ENCODE results near the gene HUS1. TPM values are rescaled to one million over a fixed set of nuclear protein-coding genes. Genes with fewer than 3 reads are reported as not detected.
"Not testable (repeated sequence)": the region's sequence is repeated elsewhere in the genome, so short reads cannot be mapped to it uniquely, and the experiment has no call there.

HUS1 gene
- total RNA-seq, 8 experiments from 2014 or later: 11.1 to 27.4 (median 20.3) TPM

GRCh38 chr7:47999413-47999812 is 20.0 kb upstream of the HUS1 start:
- WGBS, 10 experiments: 78 to 100% (median 95%) methylated on average over 2 to 12 of the region's 12 CpGs; no CpG with 5 or more reads in 1 of the 10 experiments
- Histone ChIP-seq H3K27ac (no peak overlapping the region), H3K4me1 (replicated peaks in 1 of 2) (peaks cover 0 to 4% of the 10 kb centered on the region in 2 donors), H3K4me3 (no peak overlapping the region)
- in situ Hi-C loops (cut with MboI; ENCODE audit: low pct_unique_long_range_greater_than_20kb in 2 of 9, low sequenced_read_pairs in 9 of 9, unreplicated experiment in 9 of 9): loop anchor here in 3 of 9 experiments (25.0 kb wide), 2 partner anchors 88 to 113 kb away; partner anchors contain the start of gene UPP1 (in 2 of the 3)
- no peak for ATAC-seq (replicated peaks in 6 of 8)

DNA sequence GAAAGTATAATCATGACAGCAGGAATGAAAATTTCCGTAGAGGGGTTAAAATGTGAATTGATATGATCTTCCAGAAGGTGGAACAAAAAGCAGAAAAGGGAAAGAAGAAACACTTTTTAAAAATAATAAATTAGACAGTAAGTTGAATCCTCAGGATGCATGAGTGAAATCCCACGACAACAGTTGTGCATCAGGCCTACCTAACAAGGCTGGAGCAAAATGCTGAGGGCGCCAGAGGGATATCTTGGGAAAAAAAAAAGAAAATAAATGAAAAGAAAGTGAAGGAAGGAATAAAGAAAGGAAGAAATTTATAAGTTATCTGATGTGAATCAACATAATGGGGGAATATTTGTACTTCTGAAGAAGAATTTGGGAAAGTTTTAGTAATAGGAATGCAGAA is 13.0 kb upstream of the HUS1 start:
- in situ Hi-C loops (cut with MboI; ENCODE audit: low pct_unique_long_range_greater_than_20kb in 2 of 9, low sequenced_read_pairs in 9 of 9, unreplicated experiment in 9 of 9): loop anchor here in 3 of 9 experiments (25.0 kb wide), 2 partner anchors 95 to 120 kb away; partner anchors contain the start of gene UPP1 (in 2 of the 3)
- peaks cover 4 to 11% of the 10 kb centered on the region in 2 donors for H3K4me1 ChIP-seq (replicated peaks in 1 of 2)
- H3K27ac ChIP-seq: no peak overlapping the region
- no peak overlapping the region for H3K4me3 ChIP-seq
- ATAC-seq (replicated peaks in 6 of 8): no peak
- WGBS, 10 experiments: 70 to 90% (median 83%) methylated on average over 2 to 3 of the region's 3 CpGs; no CpG with 5 or more reads in 1 of the 10 experiments

- Histone ChIP-seq H3K4me3 (peak overlapping the region; percentile 10 to 25 (median 21)), H3K27ac (no peak overlapping the region), H3K4me1 (replicated peaks in 1 of 2) (peaks cover 4 to 11% of the 10 kb centered on the region in 2 donors)
- 5 to 66% (median 38%) methylated on average over 2 to 10 of the region's 26 CpGs; no CpG with 5 or more reads in 1 of the 10 experiments for WGBS, 10 experiments
- peak; percentile 92 to 99 (median 96) for ATAC-seq (replicated peaks in 6 of 8)
- in situ Hi-C loops (cut with MboI; ENCODE audit: low pct_unique_long_range_greater_than_20kb in 2 of 9, low sequenced_read_pairs in 9 of 9, unreplicated experiment in 9 of 9): loop anchor here in 3 of 9 experiments (25.0 kb wide), 2 partner anchors 95 to 120 kb away; partner anchors contain the start of gene UPP1 (in 2 of the 3)
Measured at GRCh38 chr7:47991741-47992311, 12.4 kb upstream of the HUS1 start.

GRCh38 chr7:47991270-47991669 is 11.9 kb upstream of the HUS1 start:
- Histone ChIP-seq H3K4me3 (no peak overlapping the region), H3K27ac (no peak overlapping the region), H3K4me1 (replicated peaks in 1 of 2) (peaks cover 4 to 11% of the 10 kb centered on the region in 2 donors)
- 80 to 100% (median 94%) methylated on average over 1 of the region's 1 CpG; no CpG with 5 or more reads in 4 of the 10 experiments for WGBS, 10 experiments
- no peak for ATAC-seq (replicated peaks in 6 of 8)
- in situ Hi-C loops (cut with MboI; ENCODE audit: low pct_unique_long_range_greater_than_20kb in 2 of 9, low sequenced_read_pairs in 9 of 9, unreplicated experiment in 9 of 9): loop anchor here in 3 of 9 experiments (25.0 kb wide), 2 partner anchors 96 to 121 kb away; partner anchors contain the start of gene UPP1 (in 2 of the 3)

- ATAC-seq (replicated peaks in 6 of 8): no peak
- WGBS, 10 experiments: 74 to 100% (median 94%) methylated on average over 1 to 5 of the region's 5 CpGs; no CpG with 5 or more reads in 2 of the 10 experiments
- in situ Hi-C loops (cut with MboI; ENCODE audit: low pct_unique_long_range_greater_than_20kb in 2 of 9, low sequenced_read_pairs in 9 of 9, unreplicated experiment in 9 of 9): loop anchor here in 3 of 9 experiments (25.0 kb wide), 2 partner anchors 97 to 122 kb away; partner anchors contain the start of gene UPP1 (in 2 of the 3)
Measured at GRCh38 chr7:47990592-47990991, 11.2 kb upstream of the HUS1 start.

GRCh38 chr7:47989607-47990400 is 10.4 kb upstream of the HUS1 start:
- in situ Hi-C loops (cut with MboI; ENCODE audit: low pct_unique_long_range_greater_than_20kb in 2 of 9, low sequenced_read_pairs in 9 of 9, unreplicated experiment in 9 of 9): loop anchor here in 3 of 9 experiments (25.0 kb wide), 2 partner anchors 97 to 122 kb away; partner anchors contain the start of gene UPP1 (in 2 of the 3)
- peaks cover 4 to 11% of the 10 kb centered on the region in 2 donors for H3K4me1 ChIP-seq (replicated peaks in 1 of 2)
- WGBS, 10 experiments: 53 to 100% (median 65%) methylated on average over 1 to 6 of the region's 10 CpGs; no CpG with 5 or more reads in 2 of the 10 experiments
- not testable (repeated sequence) for H3K4me3 ChIP-seq; ATAC-seq (replicated peaks in 6 of 8); H3K27ac ChIP-seq

More at GRCh38 chr7:47990592-47990991, 11.2 kb upstream of the HUS1 start:
- Histone ChIP-seq H3K4me1 (replicated peaks in 1 of 2) (peaks cover 4 to 11% of the 10 kb centered on the region in 2 donors), H3K27ac (no peak overlapping the region), H3K4me3 (no peak overlapping the region)

DNA sequence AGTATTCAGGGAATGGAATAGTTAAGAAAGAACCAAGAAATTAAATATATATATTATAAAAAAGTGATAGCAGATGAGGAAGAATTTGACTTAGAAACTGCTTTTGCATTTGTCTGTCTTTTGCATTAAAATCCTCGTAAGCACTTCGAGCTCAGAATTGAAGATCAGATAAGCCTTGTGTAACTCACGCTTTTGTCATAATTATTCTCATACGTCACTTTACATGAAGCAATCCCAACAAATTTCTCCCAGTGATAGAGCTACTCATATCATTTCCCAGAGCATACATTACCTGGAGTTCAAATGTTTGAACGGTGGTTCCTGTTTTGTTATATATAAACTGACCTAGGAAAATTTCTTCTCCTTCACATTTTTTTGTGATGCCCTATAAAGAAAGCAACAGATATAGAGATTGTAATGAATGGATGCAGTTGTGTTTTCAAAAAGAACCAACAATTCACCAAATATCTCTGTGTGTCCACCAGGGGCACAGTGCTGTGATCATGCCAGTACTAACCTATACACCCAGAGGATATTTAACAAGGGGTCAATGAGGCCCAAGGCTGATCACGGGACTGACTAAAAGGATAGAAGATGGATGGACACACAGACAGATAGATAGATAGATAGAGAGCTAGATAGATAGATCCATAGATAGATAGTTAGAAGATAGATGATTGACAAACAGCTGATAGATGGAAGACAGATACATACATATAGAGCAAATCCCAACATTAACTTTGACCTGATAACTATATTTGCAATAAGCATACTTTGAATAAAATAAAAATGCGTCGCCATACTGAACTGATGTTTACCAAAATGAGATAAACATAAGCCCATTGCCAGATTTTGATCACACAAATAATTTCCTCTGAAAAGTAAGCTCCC is 9.3 kb upstream of the HUS1 start:
- ATAC-seq (replicated peaks in 6 of 8): peak in 1 of 8 experiments; percentile 8
- Histone ChIP-seq H3K27ac (no peak overlapping the region), H3K4me3 (no peak overlapping the region), H3K4me1 (replicated peaks in 1 of 2) (peaks cover 4 to 11% of the 10 kb centered on the region in 2 donors)
- in situ Hi-C loops (cut with MboI; ENCODE audit: low pct_unique_long_range_greater_than_20kb in 2 of 9, low sequenced_read_pairs in 9 of 9, unreplicated experiment in 9 of 9): loop anchor here in 3 of 9 experiments (25.0 kb wide), 2 partner anchors 99 to 124 kb away; partner anchors contain the start of gene UPP1 (in 2 of the 3)
- 26 to 100% (median 88%) methylated on average over 2 to 8 of the region's 8 CpGs for WGBS, 10 experiments

DNA sequence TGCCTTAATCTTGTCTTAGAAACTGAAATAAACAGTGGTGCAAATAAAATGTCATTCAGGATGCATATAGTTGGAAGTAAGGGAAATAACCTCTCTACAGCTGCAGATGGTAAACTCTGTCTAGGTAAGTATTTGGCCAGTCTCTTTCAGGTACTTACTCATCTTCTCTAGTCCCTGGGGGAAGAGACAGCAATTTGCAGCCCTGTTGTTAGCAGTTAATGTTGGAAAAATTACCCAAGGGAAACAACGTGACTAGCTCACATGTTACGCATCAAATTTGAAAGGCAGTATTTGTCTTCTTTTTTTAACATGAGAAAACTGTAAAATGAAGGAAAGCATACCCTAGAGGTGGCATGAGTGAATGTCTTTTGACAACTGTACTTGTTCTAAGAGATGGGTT is 3.2 kb upstream of the HUS1 start:
- ATAC-seq (replicated peaks in 6 of 8): peak in 1 of 8 experiments; percentile 16
- Histone ChIP-seq H3K27ac (no peak overlapping the region), H3K4me1 (replicated peaks in 1 of 2) (peaks cover 4 to 15% of the 10 kb centered on the region in 2 donors), H3K4me3 (no peak overlapping the region)
- WGBS, 10 experiments: 10 to 60% (median 39%) methylated on average over 1 to 2 of the region's 2 CpGs; no CpG with 5 or more reads in 3 of the 10 experiments
- in situ Hi-C loops (cut with MboI; ENCODE audit: low pct_unique_long_range_greater_than_20kb in 2 of 9, low sequenced_read_pairs in 9 of 9, unreplicated experiment in 9 of 9): loop anchor here in 3 of 9 experiments (25.0 kb wide), 2 partner anchors 105 to 130 kb away; partner anchors contain the start of gene UPP1 (in 2 of the 3)

DNA sequence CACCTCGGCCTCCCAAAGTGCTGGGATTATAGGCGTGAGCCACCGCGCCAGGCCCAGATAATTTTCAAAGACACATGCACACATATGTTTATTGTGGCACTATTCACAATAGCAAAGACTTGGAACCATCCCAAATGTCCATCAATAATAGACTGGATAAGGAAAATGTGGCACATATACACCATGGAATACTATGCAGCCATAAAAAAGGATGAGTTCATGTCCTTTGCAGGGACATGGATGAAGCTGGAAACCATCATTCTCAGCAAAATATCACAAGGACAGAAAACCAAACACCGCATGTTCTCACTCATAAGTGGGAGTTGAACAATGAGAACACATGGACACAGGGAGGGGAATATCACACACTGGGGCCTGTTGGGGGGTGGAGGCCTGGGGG is 1.2 kb upstream of the HUS1 start:
- in situ Hi-C loops (cut with MboI; ENCODE audit: low pct_unique_long_range_greater_than_20kb in 2 of 9, low sequenced_read_pairs in 9 of 9, unreplicated experiment in 9 of 9): loop anchor here in 3 of 9 experiments (25.0 kb wide), 2 partner anchors 107 to 132 kb away; partner anchors contain the start of gene UPP1 (in 2 of the 3)
- not testable (repeated sequence) for ATAC-seq (replicated peaks in 6 of 8); H3K27ac ChIP-seq; H3K4me3 ChIP-seq
- 100% methylated on average over 3 of the region's 5 CpGs; no CpG with 5 or more reads in 9 of the 10 experiments for WGBS, 10 experiments
- peaks cover 4 to 15% of the 10 kb centered on the region in 2 donors for H3K4me1 ChIP-seq (replicated peaks in 1 of 2)

DNA sequence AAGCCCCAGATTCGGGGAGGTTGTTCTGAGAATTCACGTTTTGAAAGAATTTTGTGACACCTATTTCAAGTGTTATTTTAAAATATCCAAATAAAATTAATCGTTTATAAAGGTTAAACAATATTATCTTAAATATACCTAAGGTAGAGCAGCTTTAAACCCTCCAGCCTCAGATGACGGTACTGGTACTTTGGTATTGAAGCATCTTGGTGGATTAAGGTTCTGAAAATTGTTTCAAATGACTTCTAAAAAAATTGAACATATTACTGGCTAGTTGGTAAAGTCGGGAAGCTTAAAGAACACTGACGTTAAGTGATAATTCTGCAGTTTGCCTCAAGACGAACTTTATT is 392 bp upstream of the HUS1 start:
- peaks cover 4 to 15% of the 10 kb centered on the region in 2 donors for H3K4me1 ChIP-seq (replicated peaks in 1 of 2)
- in situ Hi-C loops (cut with MboI; ENCODE audit: low pct_unique_long_range_greater_than_20kb in 2 of 9, low sequenced_read_pairs in 9 of 9, unreplicated experiment in 9 of 9): loop anchor here in 3 of 9 experiments (25.0 kb wide), 2 partner anchors 107 to 132 kb away; partner anchors contain the start of gene UPP1 (in 2 of the 3)
- peak overlapping the region; percentile 46 to 68 (median 52) for H3K4me3 ChIP-seq
- no peak for ATAC-seq (replicated peaks in 6 of 8)
- H3K27ac ChIP-seq: peak overlapping the region in 1 of 2 donors; percentile 90
- 27 to 96% (median 73%) methylated on average over 3 to 7 of the region's 7 CpGs for WGBS, 10 experiments

DNA sequence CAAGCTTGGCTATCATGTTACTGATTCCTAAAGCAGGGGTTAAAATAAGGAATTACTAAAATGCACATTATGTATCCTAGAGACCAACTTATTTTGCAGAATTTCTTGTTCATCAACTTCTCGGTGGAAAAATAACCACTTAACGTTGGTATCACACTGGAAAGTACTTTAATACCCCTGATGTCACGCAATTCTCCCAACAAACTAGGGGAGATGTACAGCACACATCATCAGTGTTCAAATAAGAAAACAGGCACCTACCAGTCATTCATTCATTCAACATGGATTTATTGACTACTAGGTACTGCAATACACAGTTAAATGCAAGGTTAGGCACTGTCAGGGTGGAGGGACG is 648 bp downstream of the HUS1 start:
- 0 to 33% (median 10%) methylated on average over 2 to 4 of the region's 4 CpGs; no CpG with 5 or more reads in 1 of the 10 experiments for WGBS, 10 experiments
- no peak for ATAC-seq (replicated peaks in 6 of 8)
- in situ Hi-C loops (cut with MboI; ENCODE audit: low pct_unique_long_range_greater_than_20kb in 2 of 9, low sequenced_read_pairs in 9 of 9, unreplicated experiment in 9 of 9): loop anchor here in 3 of 9 experiments (25.0 kb wide), 2 partner anchors 109 to 134 kb away; partner anchors contain the start of gene UPP1 (in 2 of the 3)
- H3K4me1 ChIP-seq (replicated peaks in 1 of 2): peaks cover 4 to 15% of the 10 kb centered on the region in 2 donors
- peak overlapping the region; percentile 47 to 90 for H3K27ac ChIP-seq
- peak overlapping the region; percentile 46 to 68 (median 52) for H3K4me3 ChIP-seq
